Measurements from ENCODE around the gene BMP2K. TPM values are rescaled to one million over a fixed set of nuclear protein-coding genes. Genes with fewer than 3 reads are reported as not detected.

Gene BMP2K
- total and polyA plus RNA-seq, 3 donors from 2014 or later: 64.9 to 110 (median 102) TPM

DNA sequence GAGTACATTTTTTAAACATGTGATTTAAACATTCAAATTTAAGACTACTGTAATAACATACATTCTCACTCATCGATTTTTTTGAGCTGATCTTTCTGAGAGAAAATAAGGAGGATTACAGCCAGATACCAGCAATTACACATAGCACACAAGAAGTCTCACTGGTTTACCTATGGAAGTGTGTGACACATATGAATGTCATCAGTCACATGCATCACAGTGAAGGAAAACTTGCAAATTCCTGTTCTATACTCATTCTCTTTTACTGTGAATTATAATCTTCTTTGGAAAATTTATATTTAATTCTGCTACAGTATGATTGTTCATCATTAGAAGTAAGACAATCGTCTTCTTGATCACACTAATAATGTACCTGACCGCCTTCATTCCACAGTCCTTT lies 21.3 kb upstream of the BMP2K start:
- 92 to 94% methylated on average over 3 of the region's 3 CpGs for WGBS, 2 donors
- intact Hi-C loops (cut with DNase I; ENCODE audit: low total_unique reads): no loop called here
- no peak overlapping the region for H3K27ac ChIP-seq
- no peaks in the 10 kb centered on the region for H3K27me3 ChIP-seq
- H3K9me3 ChIP-seq: no peaks in the 10 kb centered on the region
- TF ChIP-seq POLR2A (IDR thresholded peaks at IDR 0.05): no peak
- TF ChIP-seq, protein P1, sequence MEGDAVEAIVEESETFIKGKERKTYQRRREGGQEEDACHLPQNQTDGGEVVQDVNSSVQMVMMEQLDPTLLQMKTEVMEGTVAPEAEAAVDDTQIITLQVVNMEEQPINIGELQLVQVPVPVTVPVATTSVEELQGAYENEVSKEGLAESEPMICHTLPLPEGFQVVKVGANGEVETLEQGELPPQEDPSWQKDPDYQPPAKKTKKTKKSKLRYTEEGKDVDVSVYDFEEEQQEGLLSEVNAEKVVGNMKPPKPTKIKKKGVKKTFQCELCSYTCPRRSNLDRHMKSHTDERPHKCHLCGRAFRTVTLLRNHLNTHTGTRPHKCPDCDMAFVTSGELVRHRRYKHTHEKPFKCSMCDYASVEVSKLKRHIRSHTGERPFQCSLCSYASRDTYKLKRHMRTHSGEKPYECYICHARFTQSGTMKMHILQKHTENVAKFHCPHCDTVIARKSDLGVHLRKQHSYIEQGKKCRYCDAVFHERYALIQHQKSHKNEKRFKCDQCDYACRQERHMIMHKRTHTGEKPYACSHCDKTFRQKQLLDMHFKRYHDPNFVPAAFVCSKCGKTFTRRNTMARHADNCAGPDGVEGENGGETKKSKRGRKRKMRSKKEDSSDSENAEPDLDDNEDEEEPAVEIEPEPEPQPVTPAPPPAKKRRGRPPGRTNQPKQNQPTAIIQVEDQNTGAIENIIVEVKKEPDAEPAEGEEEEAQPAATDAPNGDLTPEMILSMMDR (IDR thresholded peaks at IDR 0.05): no peak
- H3K4me1 ChIP-seq: no peaks in the 10 kb centered on the region
- H3K36me3 ChIP-seq (ENCODE audit: low read depth, missing control alignments): no peaks in the 10 kb centered on the region
- H3K4me3 ChIP-seq: no peak overlapping the region
- no peak for DNase-seq

DNA sequence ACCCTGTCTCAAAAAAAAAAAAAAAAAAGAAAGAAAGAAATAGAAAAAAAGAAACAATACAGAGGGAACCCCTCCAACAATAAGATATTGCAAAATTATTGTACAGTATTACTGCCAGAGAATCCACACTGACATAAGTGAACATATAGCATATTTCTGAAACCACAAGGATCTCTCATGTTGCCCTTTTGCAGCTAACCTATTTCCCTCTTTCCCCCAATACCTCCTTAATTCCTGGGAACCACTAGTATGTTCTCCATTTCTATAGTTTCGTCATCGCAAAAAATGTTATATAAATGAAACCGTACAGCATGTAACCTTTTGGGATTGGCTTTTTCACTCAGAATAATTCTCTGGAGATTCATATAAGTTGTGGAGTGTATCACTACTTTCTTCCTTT lies 20.0 kb upstream of the BMP2K start:
- H3K36me3 ChIP-seq (ENCODE audit: low read depth, missing control alignments): no peaks in the 10 kb centered on the region
- no peaks in the 10 kb centered on the region for H3K4me1 ChIP-seq
- H3K27me3 ChIP-seq: no peaks in the 10 kb centered on the region
- no peak overlapping the region for H3K27ac ChIP-seq
- intact Hi-C loops (cut with DNase I; ENCODE audit: low total_unique reads): no loop called here
- H3K4me3 ChIP-seq: no peak overlapping the region
- TF ChIP-seq POLR2A (IDR thresholded peaks at IDR 0.05): no peak
- TF ChIP-seq, protein P1 (IDR thresholded peaks at IDR 0.05): no peak
- no peaks in the 10 kb centered on the region for H3K9me3 ChIP-seq
- DNase-seq: no peak
- 85 to 94% methylated on average over 3 of the region's 3 CpGs for WGBS, 2 donors

DNA sequence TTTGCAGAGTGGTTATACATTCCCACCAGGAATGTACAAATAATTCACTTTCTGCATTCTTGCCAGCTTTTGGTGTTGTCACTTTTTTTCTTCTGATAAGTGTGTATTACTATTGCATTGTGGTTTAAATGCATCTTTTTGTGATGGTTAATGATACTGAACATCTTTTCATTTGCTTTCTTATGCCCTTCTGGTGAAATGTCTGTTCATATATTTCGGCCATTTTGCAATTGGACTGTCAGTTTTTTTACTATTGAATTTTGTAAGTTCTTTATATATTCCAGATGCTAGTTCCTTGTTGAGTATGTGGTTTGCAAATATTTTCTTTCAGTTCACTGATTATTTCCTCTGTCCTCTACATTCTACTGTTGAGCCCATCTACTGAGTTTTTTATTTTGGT lies 19.4 kb upstream of the BMP2K start:
- TF ChIP-seq, protein P1 (IDR thresholded peaks at IDR 0.05): no peak
- TF ChIP-seq POLR2A (IDR thresholded peaks at IDR 0.05): no peak
- Histone ChIP-seq H3K4me3 (no peak overlapping the region), H3K4me1 (no peaks in the 10 kb centered on the region), H3K27me3 (no peaks in the 10 kb centered on the region), H3K9me3 (no peaks in the 10 kb centered on the region), H3K27ac (no peak overlapping the region), H3K36me3 (ENCODE audit: low read depth, missing control alignments) (no peaks in the 10 kb centered on the region)
- 95 to 96% methylated on average over 1 of the region's 1 CpG for WGBS, 2 donors
- intact Hi-C loops (cut with DNase I; ENCODE audit: low total_unique reads): no loop called here
- DNase-seq: no peak

DNA sequence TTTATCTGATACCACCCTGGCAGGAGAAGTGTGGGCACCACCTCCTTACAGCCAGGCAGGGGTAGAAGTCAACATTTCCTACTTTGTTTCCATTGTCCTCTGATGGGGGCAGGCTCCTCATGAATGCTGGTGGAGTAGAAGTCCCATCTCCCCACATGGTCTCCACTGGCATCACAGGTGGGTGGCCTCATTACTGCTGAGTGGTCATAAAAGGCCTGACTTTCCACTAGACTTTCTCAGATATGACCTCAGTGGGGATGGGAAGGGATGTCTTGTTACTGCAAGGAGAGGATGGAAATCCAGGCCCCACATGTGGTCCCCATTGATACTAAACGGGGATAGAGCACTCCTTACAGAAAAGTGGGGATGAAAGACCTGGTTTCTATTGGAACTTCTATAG lies 18.6 kb upstream of the BMP2K start:
- Histone ChIP-seq H3K27me3 (no peaks in the 10 kb centered on the region), H3K4me3 (no peak overlapping the region), H3K27ac (no peak overlapping the region), H3K36me3 (ENCODE audit: low read depth, missing control alignments) (no peaks in the 10 kb centered on the region), H3K4me1 (no peaks in the 10 kb centered on the region), H3K9me3 (no peaks in the 10 kb centered on the region)
- intact Hi-C loops (cut with DNase I; ENCODE audit: low total_unique reads): no loop called here
- WGBS, 2 donors: 100% methylated on average over 1 of the region's 1 CpG
- TF ChIP-seq, protein P1 (IDR thresholded peaks at IDR 0.05): no peak
- TF ChIP-seq POLR2A (IDR thresholded peaks at IDR 0.05): no peak
- DNase-seq: no peak

DNA sequence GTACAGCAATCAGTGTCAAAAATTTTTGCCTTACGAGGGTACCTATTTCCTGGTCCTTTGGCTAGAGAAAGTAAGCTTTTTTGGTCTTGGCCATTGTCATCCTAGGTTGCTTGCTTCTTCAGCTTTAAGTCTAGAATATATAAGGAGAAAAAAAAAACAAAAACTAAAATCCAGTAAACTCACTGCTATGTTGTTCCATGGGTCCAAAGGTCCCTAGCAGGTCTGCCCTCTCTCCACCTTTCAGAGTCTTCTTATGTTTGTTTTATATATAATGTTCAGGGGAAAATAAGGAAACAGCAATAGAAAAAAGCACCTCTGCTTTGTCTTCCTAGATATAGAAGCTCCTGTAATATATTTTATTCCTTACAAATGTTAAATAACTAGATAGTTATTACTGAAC lies 18.1 kb upstream of the BMP2K start:
- H3K4me3 ChIP-seq: no peak overlapping the region
- H3K36me3 ChIP-seq (ENCODE audit: low read depth, missing control alignments): no peaks in the 10 kb centered on the region
- DNase-seq: no peak
- no peaks in the 10 kb centered on the region for H3K4me1 ChIP-seq
- TF ChIP-seq, protein P1 (IDR thresholded peaks at IDR 0.05): no peak
- TF ChIP-seq POLR2A (IDR thresholded peaks at IDR 0.05): no peak
- H3K27ac ChIP-seq: no peak overlapping the region
- 100% methylated on average over 1 of the region's 1 CpG for WGBS, 2 donors
- no peaks in the 10 kb centered on the region for H3K27me3 ChIP-seq
- intact Hi-C loops (cut with DNase I; ENCODE audit: low total_unique reads): no loop called here
- no peaks in the 10 kb centered on the region for H3K9me3 ChIP-seq

Measured in testis (tissue), 3 donors.